HG02981 (cell line): ENCODE results near the gene PXMP4.

ENCODE experiments used
- ATAC-seq: cut with Tn5 transposase; IDR thresholded peaks from one replicate; pipeline ENCODE4 v1.9.1; 2021; ENCODE audit warnings: mild to moderate bottlenecking, moderate library complexity; ENCODE audit not compliant: unreplicated experiment

PXMP4 gene

GRCh38 chr20:33732166-33732970 lies 12.3 kb upstream of the PXMP4 start:
- ATAC-seq = peak; percentile 41

GRCh38 chr20:33731693-33732165 lies 11.6 kb upstream of the PXMP4 start, which contains the start of gene ZNF341:
Gene ZNF341 (plus strand): TSS chr20:33731996. CDS start chr20:33732022, 26 bp downstream.
- ATAC-seq = peak; percentile 75

GRCh38 chr20:33730946-33731692 lies 11.0 kb upstream of the PXMP4 start:
- ATAC-seq = no peak

- ATAC-seq = no peak
Measured at GRCh38 chr20:33729101-33729500, 9.0 kb upstream of the PXMP4 start.

GRCh38 chr20:33728463-33728862 lies 8.4 kb upstream of the PXMP4 start:
- no peak for ATAC-seq

- ATAC-seq = no peak
Measured at GRCh38 chr20:33727806-33728205, 7.7 kb upstream of the PXMP4 start.

DNA sequence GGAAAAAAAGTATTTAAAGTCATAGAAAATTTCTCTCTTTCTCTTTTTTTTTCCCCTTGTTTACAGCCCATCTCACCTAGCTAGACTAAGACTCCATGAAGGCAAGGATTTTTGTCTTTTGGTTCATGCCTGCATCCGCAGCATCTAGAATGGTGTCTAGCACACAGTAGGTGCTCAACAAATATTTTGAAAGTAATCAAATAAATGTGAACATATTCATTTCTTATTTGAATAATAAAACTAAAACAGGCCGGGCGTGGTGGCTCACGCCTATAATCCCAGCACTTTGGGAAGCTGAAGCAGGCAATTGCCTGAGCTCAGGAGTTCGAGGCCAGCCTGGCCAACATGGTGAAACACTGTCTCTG lies 7.0 kb upstream of the PXMP4 start:
- no peak for ATAC-seq

DNA sequence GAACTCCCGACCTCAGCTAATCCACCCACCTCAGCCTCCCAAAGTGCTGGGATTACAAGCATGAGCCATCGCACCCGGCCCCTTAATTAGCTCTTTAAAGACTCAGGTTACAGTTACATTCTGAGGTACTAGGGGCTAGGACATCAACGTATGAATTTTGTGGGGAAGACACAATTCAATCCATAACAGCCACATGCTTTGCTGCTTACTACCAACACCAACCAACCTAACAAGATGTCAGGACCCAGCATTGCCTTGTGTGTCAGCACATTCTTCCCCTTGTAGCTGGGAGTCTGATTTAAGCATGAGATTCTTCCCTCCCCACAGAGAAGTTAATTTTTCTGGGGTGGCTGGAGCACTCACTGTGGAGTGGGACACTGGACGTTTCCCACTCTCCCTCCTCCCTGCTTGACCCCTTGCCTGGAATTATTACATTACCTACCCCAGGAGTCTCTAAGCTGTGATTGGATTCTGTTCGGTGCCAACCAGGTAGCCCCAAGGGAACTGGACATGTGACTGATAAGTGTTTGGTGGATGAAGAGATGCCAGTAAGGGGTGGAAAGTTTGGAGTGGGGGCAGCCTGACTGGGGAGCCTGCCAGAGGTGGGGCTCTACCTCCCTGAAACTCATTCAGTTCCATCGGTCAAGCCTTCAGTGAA lies 5.6 kb upstream of the PXMP4 start:
- no peak for ATAC-seq

DNA sequence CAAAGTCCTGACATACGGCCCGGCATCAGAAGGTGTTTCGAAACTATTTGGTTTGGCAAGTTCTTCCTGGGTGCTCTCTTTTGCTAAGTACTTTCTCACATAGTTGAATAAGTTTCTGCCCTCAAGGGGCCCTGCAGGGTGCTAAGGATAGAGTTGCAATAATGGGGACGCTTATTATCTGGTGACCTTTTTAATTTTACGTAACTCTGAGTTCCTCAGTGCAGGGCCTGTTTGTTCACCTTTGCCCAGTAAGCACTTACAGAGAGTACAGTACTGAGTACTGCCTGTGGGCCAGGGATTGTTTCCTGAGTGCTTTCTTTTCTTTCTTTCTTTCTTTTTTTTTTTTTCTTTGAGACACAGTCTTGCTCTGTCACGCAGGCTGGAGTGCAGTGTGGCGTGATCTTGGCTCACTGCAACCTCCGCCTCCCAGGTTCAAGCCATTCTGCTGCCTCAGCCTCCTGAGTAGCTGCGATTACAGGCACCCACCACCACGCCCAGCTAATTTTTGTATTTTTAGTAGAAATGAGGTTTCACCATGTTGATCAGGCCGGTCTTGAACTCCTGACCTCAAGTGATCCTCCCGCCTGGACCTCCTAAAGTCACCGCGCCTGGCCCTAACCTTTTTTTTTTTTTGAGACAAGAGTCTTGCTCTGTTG lies 4.5 kb upstream of the PXMP4 start:
- no peak for ATAC-seq

GRCh38 chr20:33721391-33722140 lies 1.5 kb upstream of the PXMP4 start:
- ATAC-seq = no peak

DNA sequence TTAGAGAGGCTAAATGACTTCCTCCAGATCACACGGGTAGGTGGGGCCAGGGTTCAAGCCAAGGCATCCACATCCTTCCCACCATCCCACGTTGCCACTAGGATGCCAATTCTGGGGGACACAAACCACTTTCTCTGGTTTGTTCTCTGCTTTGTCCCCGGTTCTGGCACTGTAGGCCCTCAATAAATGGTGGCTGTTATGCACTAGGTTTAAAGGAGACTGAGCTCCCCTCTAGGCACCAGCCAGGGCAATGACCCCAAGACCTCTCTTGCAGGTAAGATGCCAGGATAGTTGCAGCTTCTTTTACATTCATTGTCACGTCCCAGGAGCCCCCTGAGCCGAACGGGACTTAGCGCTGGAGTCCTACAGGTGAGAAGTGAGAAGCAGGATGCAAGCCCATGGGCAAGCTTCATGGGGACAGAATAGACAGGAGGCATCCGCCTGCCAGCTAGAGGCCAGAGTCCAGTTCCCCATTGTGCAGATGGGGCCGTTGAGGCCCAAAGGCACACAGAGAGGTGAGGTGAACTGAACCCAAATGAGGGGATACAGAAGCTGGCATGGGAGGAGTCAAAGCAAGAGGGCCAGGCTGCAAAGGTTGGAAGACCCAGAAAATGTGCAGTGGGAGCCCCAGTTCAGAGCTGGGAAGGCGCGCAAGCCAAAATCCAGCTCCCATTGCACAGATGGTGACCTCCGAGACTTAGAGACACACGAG lies 677 bp downstream of the PXMP4 start:
- ATAC-seq = no peak

DNA sequence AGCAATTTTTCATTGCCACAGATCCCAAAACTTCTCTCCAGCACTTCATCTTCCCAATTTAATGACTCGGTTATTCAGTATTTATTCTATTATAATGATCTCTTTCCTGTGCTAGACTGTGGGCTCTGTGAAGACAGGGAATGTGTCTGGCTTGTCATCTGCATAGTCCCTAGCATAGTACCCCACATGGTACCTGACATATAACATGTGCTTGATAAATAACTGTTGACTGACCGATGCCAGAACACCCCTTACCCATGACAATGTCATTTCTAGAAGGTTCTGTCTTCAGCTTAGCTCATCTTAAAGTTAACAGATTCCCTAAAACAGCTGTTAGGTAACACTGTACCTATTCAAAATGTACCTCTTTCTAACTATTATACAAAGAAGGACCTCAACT lies 3.6 kb downstream of the PXMP4 start:
- ATAC-seq = no peak

DNA sequence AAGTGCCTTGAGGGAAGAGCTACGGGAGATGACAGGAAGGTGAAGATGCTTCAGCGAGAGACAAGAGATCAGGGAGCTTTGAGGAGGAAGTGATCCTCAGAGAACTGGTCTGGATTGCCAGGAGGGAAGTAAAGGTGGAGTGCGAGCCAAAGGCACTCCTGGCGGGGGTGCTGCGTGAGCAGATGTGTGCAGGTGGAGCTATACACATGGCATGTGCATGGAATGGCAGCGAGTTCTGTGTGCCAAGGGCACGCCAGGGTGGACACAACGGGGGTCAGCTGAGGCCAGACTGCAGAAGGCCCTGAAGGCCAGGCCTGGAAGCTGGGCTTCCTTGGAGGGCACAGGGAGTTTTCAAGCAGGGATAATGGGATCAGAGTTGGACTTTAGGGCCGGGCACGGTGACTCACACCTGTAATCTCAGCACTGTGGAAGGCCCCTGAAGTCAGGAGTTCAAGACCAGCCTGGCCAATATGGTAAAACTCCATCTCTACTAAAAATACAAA lies 6.2 kb downstream of the PXMP4 start:
- ATAC-seq = no peak

DNA sequence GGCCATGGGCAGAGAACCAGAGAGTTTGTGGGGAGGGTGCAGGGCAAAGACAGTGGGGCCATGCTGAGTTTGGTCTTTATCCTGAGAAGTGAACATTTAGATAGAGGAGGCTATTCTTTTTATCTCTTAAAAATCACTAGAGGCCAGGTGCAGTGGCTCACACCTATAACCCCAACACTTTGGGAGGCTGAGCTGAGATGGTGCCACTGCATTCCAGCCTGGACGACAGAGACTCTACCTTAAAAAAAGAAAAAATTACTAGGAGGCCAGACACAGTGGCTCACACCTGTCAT lies 8.7 kb downstream of the PXMP4 start:
- no peak for ATAC-seq

GRCh38 chr20:33710681-33711445 lies 9.2 kb downstream of the PXMP4 start:
- ATAC-seq = no peak

DNA sequence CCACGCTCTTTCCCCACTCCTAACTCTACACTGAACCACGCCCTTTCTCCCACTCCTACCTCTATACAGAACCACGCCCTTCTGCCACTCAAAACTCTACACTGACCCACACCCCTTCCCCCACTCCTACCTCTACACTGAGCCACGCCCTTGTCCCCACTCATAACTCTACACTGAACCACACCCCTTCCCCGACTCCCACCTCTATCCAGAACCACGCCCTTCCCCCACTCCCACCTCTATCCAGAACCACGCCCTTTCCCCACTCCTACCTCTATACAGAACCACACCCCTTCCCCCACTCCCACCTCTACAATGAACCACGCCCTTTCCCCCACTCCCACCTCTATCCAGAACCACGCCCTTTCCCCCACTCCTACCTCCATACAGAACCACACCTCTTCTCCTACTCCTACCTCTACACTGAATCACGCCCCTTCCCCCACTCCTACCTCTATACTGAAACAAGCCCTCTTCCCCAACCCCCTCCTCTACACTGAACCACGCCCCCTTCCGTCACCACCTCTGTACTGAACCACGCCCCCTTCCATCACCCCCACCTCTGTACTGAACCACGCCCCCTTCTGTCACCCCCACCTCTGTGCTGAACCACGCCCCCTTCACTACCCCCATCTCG lies 10.1 kb downstream of the PXMP4 start:
- ATAC-seq = no peak

DNA sequence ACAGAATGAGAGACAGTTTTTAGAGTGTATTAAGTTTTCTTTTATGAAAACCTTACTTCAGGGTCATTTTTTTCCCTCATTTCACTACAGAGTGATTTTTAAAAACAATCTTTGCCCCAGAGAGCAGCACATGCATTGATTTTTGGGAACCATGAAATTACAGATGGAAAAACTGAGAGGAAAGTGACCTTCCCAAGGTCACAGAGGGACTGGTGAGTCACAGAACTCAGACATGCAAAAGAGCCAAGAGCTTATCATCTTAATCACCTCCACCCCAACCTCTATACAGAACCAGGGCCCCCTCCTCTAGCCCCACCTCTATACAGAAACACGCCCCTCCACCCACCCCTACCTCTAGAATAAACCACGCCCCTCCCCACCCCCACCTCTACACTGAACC lies 10.7 kb downstream of the PXMP4 start:
- no peak for ATAC-seq

GRCh38 chr20:33707668-33708067 lies 12.4 kb downstream of the PXMP4 start:
- no peak for ATAC-seq
